Vagina (tissue), 2 donors: Measurements from ENCODE around the gene GPR108. TPM values are rescaled to one million over a fixed set of nuclear protein-coding genes. Genes with fewer than 3 reads are reported as not detected.
A peak's percentile ranks its signal among the peaks of the same experiment; 100 is the strongest.
"Not testable (repeated sequence)": the region's sequence is repeated elsewhere in the genome, so short reads cannot be mapped to it uniquely, and the experiment has no call there.

Experiments used
- DNase-seq, 2 donors: peaks; one replicate each; pipeline ENCODE4 v3.0.0-alpha.2; 2017; ENCODE audit errors: extremely low spot score in 2 of 2
- H3K27ac ChIP-seq: fragments of 200-600 bp; sonication (generic); one replicate; pipeline ENCODE4 v1.5.1; 2019
- H3K27me3 ChIP-seq: fragments of 200-600 bp; sonication (generic); one replicate; pipeline ENCODE4 v1.5.1; 2019
- H3K36me3 ChIP-seq, 2 donors: fragments of 200-600 bp; sonication (generic); one replicate each; pipeline ENCODE4 v1.5.1; 2017 to 2019
- H3K4me1 ChIP-seq: fragments of 200-600 bp; sonication (generic); one replicate; pipeline ENCODE4 v1.5.1; 2019
- H3K4me3 ChIP-seq, 2 donors: fragments of 200-600 bp; sonication (generic); 1 replicate in 1 of 2; 2 replicates in 1 of 2; pipeline ENCODE4 v1.5.1; 2016 to 2019
- H3K9me3 ChIP-seq: fragments of 200-600 bp; sonication (generic); one replicate; pipeline ENCODE4 v1.5.1; 2019
- CTCF ChIP-seq, 3 experiments: fragments of 450-650 bp in 2 of 3; fragments of 200-600 bp in 1 of 3; sonication (generic) in 1 of 3; IDR thresholded peaks; one replicate each; pipeline ENCODE4 v1.5.1; 2017 to 2019; ENCODE audit warnings: antibody characterized with exemption in 3 of 3, mild to moderate bottlenecking in 2 of 3, moderate library complexity in 2 of 3
- POLR2A ChIP-seq, 2 donors: fragments of 450-650 bp; IDR thresholded peaks; one replicate each; pipeline ENCODE4 v1.6.1; 2017; ENCODE audit warnings: antibody characterized with exemption in 2 of 2, mild to moderate bottlenecking in 2 of 2, moderate library complexity in 2 of 2
- POLR2AphosphoS5 ChIP-seq, 2 donors: sonication (generic); formaldehyde crosslinking; IDR thresholded peaks; one replicate each; pipeline ENCODE4 v1.9.0; 2017; ENCODE audit warnings: antibody characterized with exemption in 2 of 2, mild to moderate bottlenecking in 2 of 2, low read depth in 1 of 2; ENCODE audit not compliant: insufficient read depth in 1 of 2
- intact Hi-C: fragments of 100-400 bp; cut with DNase I; formaldehyde crosslinking; loops from one replicate; pipeline ENCODE4 v1.15.1; 2023
- total RNA-seq: library from RNA; depleted of rRNA; stranded (reverse); fragments of >200 nt; gene quantifications from one replicate; pipeline ENCODE4 v1.2.3, GENCODE V29; 2016

GPR108 gene
- 62.9 TPM for total RNA-seq

- TF ChIP-seq POLR2AphosphoS5 (IDR thresholded peaks at IDR 0.05; ENCODE audit: insufficient read depth in 1 of 2, low read depth in 1 of 2): peak in 1 of 2 donors; percentile 86
- TF ChIP-seq POLR2A (IDR thresholded peaks at IDR 0.05): peak in 1 of 2 donors; percentile 51
- no peak for TF ChIP-seq CTCF (IDR thresholded peaks at IDR 0.05)
- DNase-seq: peak in 1 of 2 donors; percentile 100
- Histone ChIP-seq H3K4me3 (peak within 1 kb of the TSS; percentile 65 to 99), H3K4me1 (peaks cover 41% of the 10 kb centered on the region), H3K36me3 (peaks cover 0 to 11% of the 10 kb centered on the region in 2 donors), H3K27me3 (no peaks in the 10 kb centered on the region), H3K9me3 (no peaks in the 10 kb centered on the region), H3K27ac (peak within 1 kb of the TSS; percentile 96)
- intact Hi-C loops: loop anchor here (5.0 to 10.0 kb wide), 2 partner anchors 127 to 315 kb away; partner anchors contain the start of gene KHSRP
Measured at GRCh38 chr19:6737284-6737872, at the start of gene GPR108. TSS of gene GPR108 (minus strand) at chr19:6737580. CDS start at chr19:6737576, 4 bp downstream.

GRCh38 chr19:6779206-6779605 lies 41.8 kb upstream of the GPR108 start:
- Histone ChIP-seq H3K4me1 (no peaks in the 10 kb centered on the region), H3K4me3 (no peak overlapping the region), H3K27me3 (no peaks in the 10 kb centered on the region), H3K9me3 (no peaks in the 10 kb centered on the region), H3K36me3 (no peaks in the 10 kb centered on the region), H3K27ac (no peak overlapping the region)
- intact Hi-C loops: no loop called here
- no peak for DNase-seq
- no peak for TF ChIP-seq POLR2A (IDR thresholded peaks at IDR 0.05)
- no peak for TF ChIP-seq CTCF (IDR thresholded peaks at IDR 0.05)
- TF ChIP-seq POLR2AphosphoS5 (IDR thresholded peaks at IDR 0.05; ENCODE audit: insufficient read depth in 1 of 2, low read depth in 1 of 2): no peak

- Histone ChIP-seq H3K27ac (no peak overlapping the region), H3K9me3 (no peaks in the 10 kb centered on the region), H3K27me3 (no peaks in the 10 kb centered on the region), H3K36me3 (no peaks in the 10 kb centered on the region), H3K4me1 (no peaks in the 10 kb centered on the region), H3K4me3 (no peak overlapping the region)
- TF ChIP-seq CTCF (IDR thresholded peaks at IDR 0.05) (no peak), POLR2AphosphoS5 (IDR thresholded peaks at IDR 0.05; ENCODE audit: insufficient read depth in 1 of 2, low read depth in 1 of 2) (no peak), POLR2A (IDR thresholded peaks at IDR 0.05) (no peak)
- no peak for DNase-seq
- intact Hi-C loops: no loop called here
Measured at GRCh38 chr19:6778386-6778785, 41.0 kb upstream of the GPR108 start.

- Histone ChIP-seq H3K4me3 (no peak overlapping the region), H3K27ac (no peak overlapping the region), H3K27me3 (no peaks in the 10 kb centered on the region), H3K9me3 (no peaks in the 10 kb centered on the region), H3K36me3 (no peaks in the 10 kb centered on the region), H3K4me1 (no peaks in the 10 kb centered on the region)
- TF ChIP-seq POLR2A (IDR thresholded peaks at IDR 0.05) (no peak), CTCF (IDR thresholded peaks at IDR 0.05) (no peak), POLR2AphosphoS5 (IDR thresholded peaks at IDR 0.05; ENCODE audit: insufficient read depth in 1 of 2, low read depth in 1 of 2) (no peak)
- DNase-seq: no peak
- intact Hi-C loops: no loop called here
Measured at GRCh38 chr19:6777434-6777833, 40.1 kb upstream of the GPR108 start.

GRCh38 chr19:6776999-6777398 lies 39.6 kb upstream of the GPR108 start:
- H3K9me3 ChIP-seq: no peaks in the 10 kb centered on the region
- H3K27me3 ChIP-seq: no peaks in the 10 kb centered on the region
- intact Hi-C loops: no loop called here
- no peaks in the 10 kb centered on the region for H3K36me3 ChIP-seq
- no peak overlapping the region for H3K27ac ChIP-seq
- TF ChIP-seq CTCF (IDR thresholded peaks at IDR 0.05) (no peak), POLR2A (IDR thresholded peaks at IDR 0.05) (no peak), POLR2AphosphoS5 (IDR thresholded peaks at IDR 0.05; ENCODE audit: insufficient read depth in 1 of 2, low read depth in 1 of 2) (no peak)
- DNase-seq: no peak
- H3K4me3 ChIP-seq: no peak overlapping the region
- no peaks in the 10 kb centered on the region for H3K4me1 ChIP-seq

- H3K4me3 ChIP-seq, H3K27me3 ChIP-seq, H3K36me3 ChIP-seq, DNase-seq, H3K9me3 ChIP-seq, intact Hi-C loops, H3K4me1 ChIP-seq, H3K27ac ChIP-seq: not testable (repeated sequence)
Measured at GRCh38 chr19:6776045-6776444, 38.7 kb upstream of the GPR108 start.
